NCI-H146 treated with DMSO at 0.1 percent for 48 hours (cell line): Measurements from ENCODE around the gene FZD2.
A peak's percentile ranks its signal among the peaks of the same experiment; 100 is the strongest.
"Not testable (repeated sequence)": the region's sequence is repeated elsewhere in the genome, so short reads cannot be mapped to it uniquely, and the experiment has no call there.

Experiments used
- DNase-seq: peaks from one replicate; lab custom pipeline; 2025; ENCODE audit not compliant: unreplicated experiment; lab: John Stamatoyannopoulos, UW

The FZD2 gene

DNA sequence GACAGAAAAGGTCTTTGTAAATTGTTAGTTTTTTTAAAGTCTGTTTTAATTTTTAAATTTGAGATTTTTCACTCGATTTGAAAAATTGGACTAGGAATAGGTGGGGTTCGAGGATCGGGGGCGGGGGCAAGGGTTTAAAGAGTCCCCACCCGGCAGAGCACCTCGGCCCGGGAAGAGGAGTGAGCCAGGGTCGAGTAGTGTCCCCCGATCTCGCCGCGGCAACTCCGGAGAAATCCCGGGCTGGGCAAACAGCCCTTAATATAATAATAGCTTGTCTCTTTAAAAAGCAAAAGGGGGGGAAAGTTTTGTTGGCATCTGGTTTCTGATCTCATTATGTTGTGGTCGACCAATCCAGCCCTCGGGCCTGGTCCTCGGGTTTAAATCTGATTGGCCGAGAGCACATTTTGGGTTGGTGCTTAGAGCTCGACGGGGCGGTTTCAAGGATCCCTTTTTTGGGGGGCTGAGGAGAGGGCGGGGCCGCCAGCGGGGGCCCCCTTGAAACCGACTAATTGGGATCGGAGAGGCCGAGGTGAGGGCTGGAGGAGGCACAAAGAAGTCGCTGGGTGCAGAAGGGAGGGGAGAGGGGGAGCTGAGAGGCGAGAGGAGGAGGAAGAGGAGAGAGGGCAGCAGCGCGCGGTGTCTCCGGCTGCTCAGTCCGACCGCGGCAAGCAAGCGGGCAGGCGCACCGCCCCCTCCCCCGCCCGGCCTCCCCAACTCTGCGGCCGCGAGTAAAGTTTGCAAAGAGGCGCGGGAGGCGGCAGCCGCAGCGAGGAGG, at the start of gene FZD2:
FZD2 (plus strand) TSS at position 653 of the 775 bp plus-strand sequence. CDS start 205 bp downstream, outside the sequence.
- peak; percentile 38 for DNase-seq

DNA sequence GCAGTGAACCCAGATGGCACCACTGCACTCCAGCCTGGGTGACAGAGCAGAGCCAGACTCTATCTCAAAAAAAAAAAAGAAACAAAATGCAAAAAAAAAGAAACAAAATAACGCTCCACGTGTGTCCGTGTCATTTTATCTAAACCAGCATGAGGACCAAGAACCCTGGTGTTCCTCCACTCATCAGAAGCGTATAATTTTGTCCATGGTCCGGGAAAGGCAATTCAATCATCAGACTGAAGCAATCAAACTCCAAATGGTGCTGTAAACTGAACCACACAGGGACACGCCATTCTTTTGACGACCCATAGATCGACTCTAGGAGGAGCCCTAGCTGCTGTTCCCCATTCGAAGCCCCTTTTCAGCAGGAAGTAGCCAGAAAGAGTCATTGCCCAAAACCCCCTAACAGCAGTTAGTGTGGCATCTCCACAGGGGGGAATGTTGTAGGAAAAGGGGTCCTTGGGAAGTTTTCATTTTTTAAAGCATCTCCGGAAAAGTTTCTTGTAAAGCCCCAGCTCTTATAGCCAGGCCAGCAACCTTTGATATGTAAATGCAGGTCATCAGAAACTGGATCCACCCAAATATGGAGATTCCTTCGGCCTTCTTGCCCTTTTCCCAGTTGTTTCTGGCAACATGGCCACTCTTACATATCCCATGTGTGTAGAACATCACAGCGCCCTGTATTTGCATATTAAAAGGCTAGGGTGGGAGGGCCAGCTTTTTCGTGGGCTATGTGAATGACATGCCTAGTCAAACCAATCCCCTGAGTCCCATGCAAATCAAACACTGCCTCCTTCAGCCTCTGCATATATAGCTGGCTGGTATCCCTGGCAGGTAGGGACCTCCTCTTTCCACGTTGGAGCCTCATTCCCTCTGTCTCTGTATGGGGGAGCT, 45.8 kb upstream of the FZD2 start:
- peak; percentile 87 for DNase-seq

DNA sequence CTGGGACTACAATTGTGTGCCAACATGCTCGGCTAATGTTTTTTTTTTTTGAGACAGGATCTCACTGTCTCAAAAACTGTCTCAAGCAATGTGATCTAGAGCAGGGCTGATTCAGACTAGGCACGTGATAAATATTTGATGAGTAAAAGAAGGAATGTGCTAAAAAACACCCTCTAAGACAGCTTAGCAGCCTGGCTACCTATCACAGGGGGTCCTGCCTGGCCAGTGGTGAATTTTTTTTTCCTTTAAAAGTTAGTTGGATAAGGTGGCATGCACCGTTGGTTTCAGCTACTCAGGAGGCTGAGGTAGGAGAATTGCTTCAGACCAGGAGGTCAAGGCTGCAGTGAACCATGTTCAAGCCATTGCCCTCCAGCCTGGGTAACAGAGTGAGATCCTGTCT, 39.3 kb upstream of the FZD2 start:
- DNase-seq = no peak

DNA sequence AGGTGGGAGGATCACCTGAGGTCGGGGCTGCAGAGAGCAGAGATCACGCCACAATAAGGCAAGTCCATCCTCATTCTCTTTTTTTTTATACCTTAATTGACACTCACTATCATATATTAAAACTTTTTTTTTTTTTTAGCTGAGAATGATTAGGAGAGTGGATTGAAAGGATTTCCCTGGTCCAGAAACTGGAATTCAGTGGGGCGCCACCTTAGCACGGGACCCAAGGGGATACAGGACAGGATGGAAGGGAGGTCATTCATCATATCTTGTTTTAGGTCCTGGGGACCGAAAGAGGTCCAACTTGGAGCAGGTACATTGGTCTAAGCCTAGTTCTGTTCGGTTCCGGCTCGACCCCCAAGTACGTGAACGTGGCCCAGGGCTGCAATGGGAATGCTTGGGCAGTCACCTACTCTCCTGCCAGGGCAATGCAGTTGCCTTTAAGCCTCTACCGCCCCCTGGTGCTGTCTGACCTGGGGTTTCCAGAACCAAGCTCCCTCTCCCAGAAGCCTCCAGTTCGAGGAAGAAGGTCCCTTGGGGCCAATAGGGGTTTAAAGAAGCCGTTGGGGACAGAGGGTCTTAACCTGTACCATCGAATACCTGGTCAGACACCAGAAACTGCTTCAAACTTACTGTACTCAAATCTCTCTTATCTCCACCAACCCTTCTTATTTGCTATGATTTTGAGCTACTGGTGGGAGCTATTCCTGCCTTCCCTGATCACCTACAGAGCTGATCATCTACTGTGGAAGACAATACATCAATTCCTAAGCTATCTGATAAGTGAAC, 34.2 kb upstream of the FZD2 start:
- DNase-seq = peak; percentile 21

DNA sequence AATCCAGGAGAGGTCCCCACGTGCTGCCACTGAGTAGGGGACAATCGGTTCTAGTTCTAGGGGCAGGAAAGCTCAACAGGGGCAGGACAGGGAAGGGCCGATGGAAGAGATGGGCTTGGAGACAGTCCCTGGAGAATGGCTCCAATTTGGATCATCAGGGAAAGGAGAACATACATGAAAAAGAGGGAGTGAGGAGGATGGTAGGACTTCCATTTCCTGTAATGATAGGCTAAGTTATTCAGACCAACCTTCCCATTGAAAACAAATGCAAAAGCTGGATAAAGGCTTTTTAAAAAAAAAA, 33.7 kb upstream of the FZD2 start:
- DNase-seq = no peak

DNA sequence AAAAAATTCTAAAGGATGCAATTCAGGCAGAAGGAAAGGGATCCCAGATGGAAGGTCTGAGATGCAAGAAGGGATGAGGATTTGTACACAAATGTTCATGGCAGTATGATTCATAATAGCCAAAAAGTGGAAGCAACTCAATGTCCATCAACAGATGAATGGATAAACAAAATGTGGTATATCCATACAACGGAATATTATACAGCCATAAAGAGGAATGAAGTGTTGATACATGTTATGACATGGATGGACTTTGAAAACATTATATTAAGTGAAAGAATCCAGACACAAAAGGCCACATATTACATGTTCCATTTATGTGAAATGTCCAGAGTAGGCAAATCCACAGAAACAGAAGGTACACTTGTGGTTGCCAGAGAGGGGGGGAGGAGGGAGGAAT, 30.2 kb upstream of the FZD2 start:
- no peak for DNase-seq

DNA sequence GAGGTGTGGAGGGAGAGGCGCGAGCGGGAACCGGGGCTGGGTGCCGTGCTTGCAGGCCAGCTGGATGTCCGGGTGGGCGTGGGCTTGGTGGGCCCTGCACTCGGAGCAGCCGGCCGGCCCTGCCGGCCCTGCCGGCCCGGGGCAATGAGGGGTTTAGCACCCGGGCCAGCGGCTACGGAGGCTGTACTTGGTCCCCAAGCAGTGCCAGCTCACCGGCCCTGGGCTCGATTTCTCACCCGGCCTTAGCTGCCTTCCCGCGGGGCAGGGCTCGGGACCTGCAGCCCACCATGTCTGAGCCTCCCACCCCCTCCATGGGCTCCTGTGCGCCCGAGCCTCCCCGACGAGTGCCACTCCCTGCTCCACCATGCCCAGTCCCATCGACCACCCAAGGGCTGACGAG, 29.3 kb upstream of the FZD2 start:
- no peak for DNase-seq

DNA sequence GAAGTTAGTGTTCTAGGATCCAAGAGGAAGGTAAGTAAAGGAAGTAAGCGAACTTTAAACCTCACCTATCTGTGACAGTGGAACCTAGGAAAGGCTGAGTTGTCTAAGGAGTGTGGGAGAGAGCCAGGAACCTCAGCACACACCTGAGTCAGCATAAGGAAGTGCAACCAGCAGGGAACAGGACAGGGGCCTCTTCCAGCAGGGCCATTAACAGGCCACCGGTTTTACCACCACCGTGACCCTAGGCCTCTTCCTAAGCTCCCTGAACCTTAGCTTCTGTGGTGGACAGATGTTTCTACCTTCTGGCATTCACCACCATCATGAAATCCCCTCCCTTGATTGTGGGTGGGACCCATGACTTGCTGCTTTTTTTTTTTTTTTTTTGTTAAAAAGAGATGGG, 27.4 kb upstream of the FZD2 start:
- DNase-seq = no peak

DNA sequence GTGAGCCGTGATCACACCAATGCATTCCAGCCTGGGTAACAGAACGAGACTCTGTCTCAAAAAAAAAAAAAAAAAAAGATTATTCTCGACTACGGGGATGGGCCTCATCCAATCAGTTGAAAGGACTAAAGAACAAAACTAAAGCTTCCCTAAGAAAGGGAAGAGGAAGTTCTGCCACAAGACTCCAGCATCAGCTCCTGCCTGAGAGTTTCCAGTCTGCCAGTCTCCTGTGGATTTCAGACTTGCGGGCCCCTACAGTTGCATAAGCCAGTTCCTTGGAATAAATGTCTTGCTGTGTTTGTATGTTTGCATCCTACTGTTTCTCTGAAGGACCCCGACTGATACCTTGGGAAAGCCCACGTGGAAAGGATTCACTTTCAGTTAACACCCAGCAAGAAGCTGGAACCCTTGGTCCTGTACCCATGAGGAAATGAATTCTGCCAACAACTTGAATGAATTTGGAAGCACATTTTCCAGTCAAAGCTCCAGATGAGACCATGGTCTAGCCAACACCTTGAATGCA, 26.3 kb upstream of the FZD2 start:
- DNase-seq = no peak

DNA sequence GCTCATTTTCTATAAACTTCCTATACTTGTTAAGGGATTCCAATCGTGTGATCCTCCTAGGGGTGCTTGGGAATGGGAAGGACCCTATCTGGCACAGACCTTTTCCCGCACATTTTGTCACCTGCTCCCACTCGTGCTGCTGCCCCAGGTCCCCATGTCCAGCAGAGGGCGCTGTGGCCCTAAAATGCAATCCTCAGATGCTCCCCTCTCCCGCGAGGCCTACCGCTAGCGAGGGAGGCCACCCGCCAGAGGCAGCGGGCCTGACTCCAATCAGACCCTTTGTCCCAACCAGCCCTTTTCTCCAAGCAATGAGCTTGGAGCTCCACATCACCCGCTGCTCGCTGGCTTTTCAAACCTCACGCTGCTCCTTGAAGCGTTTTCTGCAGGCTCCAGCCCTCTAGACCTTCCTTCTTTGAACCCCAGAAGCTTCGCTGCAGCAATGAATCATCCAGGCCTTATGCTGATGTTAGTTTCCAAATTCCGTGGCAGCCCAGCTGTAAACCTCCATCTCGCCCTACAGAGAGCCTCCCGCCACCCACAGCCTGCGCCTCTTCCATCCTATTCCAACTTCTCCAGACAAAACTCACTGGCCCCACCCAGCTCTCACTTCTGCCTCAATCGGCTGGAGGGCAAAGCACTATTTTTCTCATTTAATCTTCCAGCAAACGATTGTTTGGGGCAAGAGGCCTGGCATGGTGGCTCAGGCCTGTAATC, 23.6 kb upstream of the FZD2 start:
- peak; percentile 49 for DNase-seq

DNA sequence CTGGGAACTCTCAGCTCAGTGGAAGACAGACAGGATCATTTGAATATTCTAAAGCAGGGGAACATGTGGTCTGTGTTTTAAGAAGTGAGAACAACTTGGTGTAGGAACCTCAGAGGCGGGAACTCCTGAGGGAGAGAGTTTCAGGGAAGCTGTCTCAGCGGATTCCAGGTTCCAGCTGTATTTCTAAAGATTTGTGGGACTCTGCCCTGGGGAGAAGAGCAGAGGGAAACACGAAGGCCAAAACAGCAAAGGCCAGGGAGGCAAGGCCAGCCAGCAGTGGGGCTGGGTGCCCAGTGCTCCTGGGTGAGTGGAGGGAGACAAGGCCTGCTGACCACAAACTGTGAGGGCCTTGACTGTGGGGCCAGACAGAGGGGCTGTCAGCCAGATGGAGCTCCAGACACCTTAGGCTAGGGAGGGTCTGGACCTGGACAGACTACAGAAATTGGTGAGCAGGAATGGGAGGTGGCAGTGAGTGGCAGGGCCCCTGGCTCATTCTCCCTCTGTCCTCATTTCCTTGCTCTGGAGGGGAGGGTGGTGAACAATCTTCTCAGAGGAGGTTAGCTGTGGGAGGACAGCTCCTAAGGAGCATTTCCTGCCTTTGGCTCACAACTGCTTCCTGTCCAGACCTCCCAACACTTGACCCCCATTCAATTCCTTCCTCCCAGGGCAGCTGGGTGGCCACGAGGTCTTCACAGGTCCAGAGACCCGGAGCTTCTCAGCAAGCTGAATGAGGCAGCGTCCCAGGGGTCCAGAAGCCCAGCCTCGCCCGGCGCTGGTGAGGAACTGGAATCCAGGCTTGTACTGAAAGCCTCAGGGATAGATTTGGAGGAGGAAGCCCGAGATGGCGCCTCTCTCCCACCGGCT, 21.0 kb upstream of the FZD2 start:
- DNase-seq = no peak

DNA sequence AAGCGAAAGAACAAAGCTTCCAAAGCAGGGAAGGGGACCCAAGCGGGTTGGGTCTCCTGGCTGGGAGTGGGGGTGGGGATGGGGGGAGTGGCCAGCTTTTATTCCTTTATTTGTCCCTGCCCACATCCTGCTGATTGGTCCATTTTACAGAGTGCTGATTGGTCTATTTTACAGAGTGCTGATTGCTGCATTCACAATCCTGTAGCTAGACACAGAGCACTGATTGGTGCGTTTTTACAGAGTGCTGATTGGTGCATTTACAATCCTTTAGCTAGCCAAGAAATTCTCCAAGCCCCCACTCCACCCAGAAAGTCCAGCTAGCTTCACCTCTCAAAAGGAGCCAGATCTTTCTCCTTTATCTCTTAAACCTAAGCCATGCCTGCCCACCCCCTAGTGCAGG, 19.4 kb upstream of the FZD2 start:
- not testable (repeated sequence) for DNase-seq

DNA sequence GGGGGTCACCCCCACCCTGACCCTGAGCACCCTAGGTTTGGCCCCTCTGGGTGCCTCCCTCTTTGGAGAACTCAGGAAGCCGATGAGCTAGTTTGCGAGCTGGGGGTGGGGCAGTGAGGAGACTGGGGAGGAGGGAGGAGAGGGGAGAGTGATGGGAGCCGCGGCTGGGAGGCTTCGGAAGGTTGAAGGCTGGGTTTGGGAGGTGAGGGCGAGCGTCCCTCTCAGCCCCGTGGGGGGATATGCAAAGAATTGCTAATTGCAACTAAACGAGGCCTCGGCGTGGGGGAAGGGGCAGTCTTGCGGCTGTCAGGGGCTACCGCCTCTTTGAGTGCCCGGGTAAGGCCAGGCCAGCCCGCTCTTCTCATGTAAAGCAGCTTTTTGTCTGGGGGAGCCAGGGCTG, 17.6 kb upstream of the FZD2 start:
- no peak for DNase-seq

DNA sequence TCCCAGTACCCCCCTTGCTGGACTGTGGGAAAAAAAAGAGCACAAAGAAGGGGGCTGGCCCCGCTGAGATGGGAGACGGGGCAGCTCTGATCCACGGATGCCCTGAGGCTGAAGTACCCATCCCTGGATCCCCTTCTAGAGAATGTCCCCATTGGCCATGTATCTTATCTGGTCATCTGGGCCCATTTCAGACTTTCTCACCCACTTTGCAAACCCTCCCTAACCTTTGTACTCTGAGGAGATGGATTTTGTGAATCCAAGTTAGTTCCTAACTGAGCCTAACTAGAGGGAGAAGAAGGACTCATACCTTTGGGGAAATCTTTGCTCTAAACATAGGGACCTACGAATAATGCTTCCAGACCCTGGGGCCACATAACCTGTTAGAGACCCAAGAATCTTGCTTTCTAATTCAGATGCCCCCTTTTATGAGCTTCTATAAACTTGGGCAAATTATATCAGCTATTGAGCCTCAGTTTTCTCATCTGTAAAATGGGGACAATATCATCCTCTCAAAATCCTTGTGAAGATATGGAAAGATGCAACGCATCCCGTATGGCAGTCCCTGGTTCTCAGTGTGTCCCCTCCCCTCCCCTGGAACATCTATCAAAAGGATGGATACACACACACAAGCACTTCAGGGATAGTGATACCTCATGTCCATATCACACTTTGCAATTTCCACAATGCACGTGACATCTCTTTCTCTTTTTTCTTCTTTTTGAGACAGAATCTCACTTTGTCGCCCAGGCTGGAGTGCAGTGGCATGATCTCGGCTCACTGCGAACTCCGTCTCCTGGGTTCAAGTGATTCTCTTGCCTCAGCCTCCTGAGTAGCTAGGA, 16.8 kb upstream of the FZD2 start:
- no peak for DNase-seq

DNA sequence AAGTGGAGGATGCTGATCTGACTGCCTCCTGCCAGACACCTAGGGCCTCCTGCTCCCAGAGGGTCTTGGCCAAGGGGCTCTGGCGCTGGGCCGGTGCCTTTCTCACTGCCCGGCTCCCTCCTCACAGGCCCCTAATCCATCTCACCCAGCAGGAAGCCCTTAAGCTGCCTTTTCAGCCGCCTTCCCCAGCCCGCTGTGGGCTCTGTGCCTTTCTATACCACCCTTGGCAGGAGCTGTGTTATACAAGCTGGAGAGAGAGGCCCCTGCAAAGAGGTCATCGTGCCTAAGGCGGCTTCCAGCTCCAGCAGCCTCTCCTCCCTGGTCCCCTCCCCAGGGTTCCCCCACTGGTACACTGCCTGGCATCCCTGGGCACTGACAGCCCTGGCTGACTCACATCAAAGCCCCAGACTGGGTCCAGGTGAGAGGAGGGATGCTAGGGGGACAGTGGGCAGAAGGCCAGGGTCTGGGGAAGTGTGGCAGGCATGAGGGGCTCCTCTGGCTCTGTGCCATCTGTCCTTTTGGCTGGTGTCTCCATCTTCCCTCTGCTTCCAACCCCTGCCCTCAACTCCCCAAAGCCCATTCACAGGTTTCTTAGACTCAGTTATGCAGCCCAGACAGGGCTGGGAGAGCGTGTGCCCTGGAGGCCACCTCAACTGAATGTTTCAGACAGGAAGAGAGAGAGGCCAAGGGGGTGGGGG, 15.3 kb upstream of the FZD2 start:
- no peak for DNase-seq

DNA sequence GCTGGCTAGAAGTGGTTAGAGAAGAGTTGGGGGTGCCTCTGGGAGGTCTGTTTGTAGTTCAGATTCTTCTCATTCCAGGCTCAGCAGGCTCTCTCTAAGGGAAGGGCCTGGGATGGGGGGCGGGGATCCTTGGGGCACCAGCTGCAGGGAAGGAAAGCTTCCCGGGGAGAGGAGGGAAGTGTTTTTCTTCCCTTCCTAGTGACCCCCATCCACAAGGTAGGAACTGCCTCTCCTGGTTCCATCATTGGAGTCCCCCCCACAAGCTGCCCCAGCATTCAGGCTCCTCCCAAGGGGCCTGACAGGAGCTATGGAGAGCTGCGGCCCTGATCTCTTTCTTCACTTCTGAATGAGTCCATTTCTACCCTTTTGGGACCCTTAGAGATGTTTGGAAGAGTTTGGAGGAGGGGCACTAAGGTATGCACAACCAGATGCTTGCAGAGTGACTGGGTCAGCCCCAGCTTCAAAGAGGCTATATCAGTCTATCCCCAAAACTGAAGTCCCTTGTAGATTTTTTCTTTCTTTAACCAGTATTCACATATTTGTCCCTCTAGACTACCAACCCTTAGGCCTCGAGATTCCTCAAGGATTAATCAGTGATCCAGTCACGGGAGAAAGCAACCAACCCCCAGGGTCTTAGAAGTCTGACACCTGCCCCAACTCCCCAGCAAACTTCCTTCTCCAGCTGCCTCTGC, 13.9 kb upstream of the FZD2 start:
- no peak for DNase-seq

DNA sequence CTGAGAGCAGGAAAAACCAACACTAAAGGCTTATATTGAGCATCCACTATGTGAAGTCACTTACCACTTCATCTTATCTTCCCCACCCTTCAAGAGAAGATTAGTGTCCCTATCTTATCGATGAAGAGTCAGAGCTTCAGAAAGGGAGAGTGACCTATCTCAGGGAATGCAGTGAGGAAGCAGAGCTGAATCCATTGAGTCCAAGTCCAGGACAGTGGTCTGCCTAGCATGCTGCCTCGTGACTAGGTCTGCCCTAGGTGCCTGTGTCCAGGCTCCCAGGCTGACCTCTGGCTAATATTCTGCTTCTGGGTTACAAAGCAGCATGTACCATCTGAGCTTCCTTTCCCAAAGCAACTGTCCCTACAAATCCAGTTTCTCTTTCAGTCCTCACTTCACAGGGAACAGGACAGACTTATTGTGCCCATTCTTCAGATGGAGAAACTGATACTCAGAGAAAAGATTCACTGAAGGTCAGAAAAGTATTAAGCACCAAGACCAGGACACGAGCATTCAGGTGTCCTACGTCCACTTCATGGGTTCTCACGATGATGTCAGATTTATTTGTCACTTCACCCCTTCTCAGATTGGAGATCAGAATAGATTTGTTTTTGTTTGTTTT, 13.3 kb upstream of the FZD2 start:
- no peak for DNase-seq
